ENCODE data around the gene SPOP.

SPOP gene

GRCh38 chr17:49566668-49567071 lies 111.2 kb downstream of the SPOP start:
- ChIA-PET CTCF (interaction anchor here (1.0 to 18.1 kb wide), 10 partner anchors 9 to 430 kb away, joined by 3 to 1118 read pairs (median 6); partner anchors contain the start of genes DLX3, NXPH3 and SLC35B1), POLR2A (no interaction called here)

GRCh38 chr17:49565948-49566491 lies 111.9 kb downstream of the SPOP start:
- DNase-seq (ENCODE audit: low read depth, low spot score) = no peak
- H3K4me3 ChIP-seq (ENCODE audit: low read depth, low read length) = no peak overlapping the region
- ChIA-PET POLR2A (no interaction called here), CTCF (interaction anchor here (1.0 to 18.1 kb wide), 12 partner anchors 9 to 431 kb away, joined by 3 to 1118 read pairs (median 4); partner anchors contain the start of genes DLX3, NXPH3, SLC35B1 and TAC4)
- TF ChIP-seq CTCF (IDR thresholded peaks at IDR 0.05; ENCODE audit: insufficient read depth, low read length, missing control alignments) = no peak

More at GRCh38 chr17:49566668-49567071, 111.2 kb downstream of the SPOP start:
- H3K4me3 ChIP-seq (ENCODE audit: low read depth, low read length) = no peak overlapping the region
- DNase-seq (ENCODE audit: low read depth, low spot score) = no peak
- no peak for TF ChIP-seq CTCF (IDR thresholded peaks at IDR 0.05; ENCODE audit: insufficient read depth, low read length, missing control alignments)

- TF ChIP-seq CTCF (IDR thresholded peaks at IDR 0.05; ENCODE audit: insufficient read depth, low read length, missing control alignments) = no peak
- no peak for DNase-seq (ENCODE audit: low read depth, low spot score)
- POLR2A ChIA-PET = no interaction called here
- CTCF ChIA-PET = interaction anchor here (1.2 to 18.1 kb wide), 5 partner anchors 9 to 432 kb away, joined by 3 to 1118 read pairs (median 105); partner anchors contain the start of genes DLX3 and SLC35B1
- H3K4me3 ChIP-seq (ENCODE audit: low read depth, low read length) = no peak overlapping the region
Measured at GRCh38 chr17:49564638-49565037, 113.3 kb downstream of the SPOP start.

DNA sequence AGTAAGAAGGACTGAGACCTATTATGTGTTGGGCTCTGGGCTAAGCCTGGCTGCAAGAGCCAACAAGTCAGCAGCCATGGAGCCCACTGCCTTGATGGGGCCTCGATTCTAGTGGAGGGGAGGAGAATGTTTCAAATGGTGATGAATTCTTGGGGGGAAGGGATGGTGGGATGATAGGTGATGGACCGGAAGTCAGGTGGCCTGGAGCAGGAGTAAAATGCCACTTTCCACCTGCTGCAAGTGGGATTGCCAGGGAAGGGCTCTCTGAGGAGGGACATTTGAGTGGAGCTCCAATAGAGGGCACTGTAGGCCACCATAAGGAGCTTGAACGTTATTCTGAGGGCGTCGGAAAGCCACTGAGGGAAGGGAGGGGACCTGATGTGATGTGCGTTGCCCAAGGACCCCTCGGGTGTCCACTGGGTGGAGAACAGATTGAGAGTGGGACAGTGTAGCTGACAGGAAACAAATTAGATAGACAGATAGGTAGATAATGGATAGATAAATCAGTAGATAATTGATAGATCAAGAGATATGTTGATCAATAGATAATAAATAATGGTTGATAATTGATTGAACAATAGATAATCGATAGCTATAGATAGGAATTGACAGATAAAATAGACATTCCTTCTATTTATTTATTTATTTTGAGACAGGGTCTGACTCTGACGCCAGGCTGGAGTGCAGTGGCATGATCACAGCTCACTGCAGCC lies 120.4 kb downstream of the SPOP start:
- no peak overlapping the region for H3K4me3 ChIP-seq (ENCODE audit: low read depth, low read length)
- POLR2A ChIA-PET = interaction anchor here (1.3 kb wide), 1 partner anchor 141 kb away, joined by 3 read pairs; no protein-coding TSS in a partner anchor
- CTCF ChIA-PET = interaction anchor here (0.7 to 10.6 kb wide), 71 partner anchors 9 to 597 kb away, joined by 3 to 376 read pairs (median 6); partner anchors contain the start of genes KAT7, NXPH3, PHB1 and SLC35B1
- no peak for DNase-seq (ENCODE audit: low read depth, low spot score)
- TF ChIP-seq CTCF (IDR thresholded peaks at IDR 0.05; ENCODE audit: insufficient read depth, low read length, missing control alignments) = peak; percentile 59

- no peak for DNase-seq (ENCODE audit: low read depth, low spot score)
- ChIA-PET CTCF (interaction anchor here (0.6 to 10.6 kb wide), 91 partner anchors 8 to 598 kb away, joined by 3 to 376 read pairs (median 6); partner anchors contain the start of genes KAT7, NXPH3, PHB1 and SLC35B1), POLR2A (interaction anchor here (1.3 kb wide), 1 partner anchor 142 kb away, joined by 3 read pairs; no protein-coding TSS in a partner anchor)
- peak; percentile 99 for TF ChIP-seq CTCF (IDR thresholded peaks at IDR 0.05; ENCODE audit: insufficient read depth, low read length, missing control alignments)
- no peak overlapping the region for H3K4me3 ChIP-seq (ENCODE audit: low read depth, low read length)
Measured at GRCh38 chr17:49556223-49556943, 121.5 kb downstream of the SPOP start.

Data from AG04449 (cell line).